GM18520 (cell line): ENCODE data around the gene SSMEM1.
A peak's percentile ranks its signal among the peaks of the same experiment; 100 is the strongest.
"Not testable (repeated sequence)": the region's sequence is repeated elsewhere in the genome, so short reads cannot be mapped to it uniquely, and the experiment has no call there.

Experiments used
- ATAC-seq: cut with Tn5 transposase; IDR thresholded peaks from one replicate; pipeline ENCODE4 v1.9.1; 2021; ENCODE audit not compliant: unreplicated experiment

The SSMEM1 gene, protein sequence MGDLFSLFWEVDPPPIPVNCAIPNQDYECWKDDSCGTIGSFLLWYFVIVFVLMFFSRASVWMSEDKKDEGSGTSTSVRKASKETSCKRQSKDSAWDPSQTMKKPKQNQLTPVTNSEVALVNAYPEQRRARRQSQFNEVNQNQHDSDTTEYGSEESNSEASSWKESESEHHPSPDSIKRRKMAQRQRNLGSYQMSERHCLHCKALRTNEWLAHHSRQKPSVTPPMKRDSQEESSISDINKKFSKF

DNA sequence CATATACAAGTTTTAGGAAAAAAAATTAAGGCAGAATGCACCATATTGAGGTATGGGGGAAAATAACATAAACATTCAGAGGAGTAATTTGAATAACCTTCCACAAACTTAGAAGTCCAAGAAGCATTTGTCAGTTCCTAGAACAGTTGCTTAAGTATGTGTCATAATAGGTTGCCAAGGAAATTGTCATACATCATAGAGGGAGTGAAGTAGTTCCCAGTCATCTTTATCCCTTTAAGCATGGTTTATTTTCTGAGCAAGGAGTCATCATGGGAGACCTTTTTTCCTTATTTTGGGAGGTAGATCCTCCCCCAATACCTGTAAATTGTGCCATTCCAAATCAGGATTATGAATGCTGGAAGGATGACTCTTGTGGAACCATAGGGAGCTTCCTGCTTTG, at the start of gene SSMEM1:
TSS of gene SSMEM1 (plus strand) at position 219 of the 400 bp plus-strand sequence. CDS start at position 270, 51 bp downstream.
- ATAC-seq = no peak

DNA sequence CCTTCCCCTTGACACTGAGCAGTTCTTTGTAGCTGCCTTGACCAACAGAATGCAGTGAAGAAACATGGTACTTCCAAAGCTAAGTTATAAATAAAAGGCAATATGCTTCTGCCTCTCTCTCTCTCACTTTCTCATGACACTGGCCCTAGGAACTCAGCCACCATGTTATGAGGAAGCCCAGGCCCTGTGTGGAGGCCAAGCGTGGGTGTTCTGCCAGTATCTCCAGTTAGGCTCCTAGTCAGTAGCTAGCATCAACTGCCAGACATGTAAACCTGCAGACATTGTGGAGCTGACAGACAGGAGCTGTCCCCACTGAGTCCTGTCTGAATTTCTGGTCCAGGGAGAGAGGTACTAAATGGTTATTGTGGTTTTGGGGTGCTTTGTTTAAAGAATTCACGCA, 47.6 kb upstream of the SSMEM1 start:
- ATAC-seq = no peak

DNA sequence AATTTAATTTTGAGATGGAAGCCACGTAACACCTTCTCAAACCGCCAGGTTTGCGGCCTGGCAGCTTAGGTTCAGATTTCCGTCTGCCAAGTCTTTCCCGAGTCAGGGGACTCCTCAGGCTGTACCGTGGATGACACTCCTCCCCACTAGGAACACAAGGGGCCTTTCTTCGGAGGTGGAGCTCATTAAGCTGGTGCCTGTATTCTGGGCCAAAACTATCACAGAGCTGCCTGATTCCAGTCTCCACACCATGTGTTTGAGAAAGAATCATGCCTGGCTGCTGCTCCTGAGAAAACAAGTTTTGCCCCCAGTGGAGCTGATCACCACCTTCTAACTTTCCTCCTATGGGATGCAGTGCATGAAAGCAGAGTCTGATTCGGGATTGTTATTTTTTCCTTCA, 47.2 kb upstream of the SSMEM1 start:
- no peak for ATAC-seq

DNA sequence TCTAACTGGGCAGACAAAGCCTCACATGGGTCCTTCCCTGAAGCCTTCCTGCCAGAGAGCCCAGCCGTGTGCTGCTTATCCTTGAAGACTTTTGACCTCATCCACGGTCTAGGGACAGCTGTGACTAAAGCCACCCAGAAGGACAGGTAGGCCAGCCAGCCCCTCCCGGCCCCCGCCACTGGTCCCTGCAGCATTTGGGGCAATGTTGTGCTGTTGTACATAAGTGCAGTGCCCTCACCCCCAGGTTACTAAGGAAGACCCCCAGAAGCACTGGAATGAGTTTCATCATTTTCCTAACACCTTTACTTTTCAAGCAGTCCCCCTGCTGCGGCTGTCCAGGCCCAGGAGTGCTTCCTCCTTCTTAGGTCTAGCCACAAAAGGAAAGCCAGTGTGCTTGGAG, 45.5 kb upstream of the SSMEM1 start:
- no peak for ATAC-seq

DNA sequence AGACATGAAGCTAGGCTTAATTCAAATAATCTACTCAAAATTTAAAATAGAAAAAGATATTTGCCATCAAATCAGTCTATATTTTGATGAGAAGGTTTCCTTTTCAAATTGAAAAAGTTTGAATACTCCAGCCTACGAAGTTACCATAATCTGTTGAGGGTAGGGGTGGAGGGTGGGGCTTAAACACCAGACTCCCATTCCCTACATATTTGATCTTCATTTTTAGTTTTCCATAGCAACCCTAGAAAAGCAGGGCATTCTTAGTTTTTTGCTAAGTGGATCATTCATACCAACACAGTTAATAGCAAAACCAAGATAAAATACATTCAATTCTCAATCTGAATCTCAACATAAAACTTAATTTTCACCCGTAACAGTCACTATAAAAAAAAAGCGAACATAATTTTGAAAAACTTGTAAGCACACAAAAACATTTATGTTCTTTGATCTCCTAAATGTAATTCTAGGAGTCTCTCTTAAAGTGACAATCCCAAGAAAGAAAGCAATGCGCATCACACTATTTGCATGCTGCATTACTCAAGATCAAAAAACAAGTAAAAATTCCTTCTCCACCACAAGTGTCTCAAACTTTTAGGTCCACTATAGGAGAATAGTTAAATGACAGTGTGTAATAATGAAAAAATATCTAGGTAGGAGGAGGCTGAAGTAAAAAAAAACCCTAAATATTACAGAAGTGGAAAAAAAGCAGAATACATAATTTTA, 33.3 kb upstream of the SSMEM1 start:
- no peak for ATAC-seq

DNA sequence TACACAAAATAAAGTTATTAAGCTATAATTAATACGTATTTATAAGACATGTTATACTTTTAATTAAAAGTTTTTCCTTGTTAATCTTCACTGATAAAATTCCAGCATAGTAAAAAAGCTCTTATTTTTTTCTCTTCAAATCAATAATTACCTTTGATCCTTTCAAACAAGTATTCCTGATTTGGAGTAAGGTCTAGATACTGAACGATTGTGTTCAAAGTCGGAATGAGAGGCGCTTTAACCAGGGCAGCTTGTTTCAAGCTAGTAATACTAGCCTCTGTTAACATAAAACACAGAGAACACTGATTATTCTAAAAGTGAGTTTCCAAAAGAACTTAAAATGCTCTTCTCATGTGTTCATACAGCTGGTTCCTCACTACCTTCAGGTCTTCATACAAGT, 29.4 kb upstream of the SSMEM1 start:
- no peak for ATAC-seq

DNA sequence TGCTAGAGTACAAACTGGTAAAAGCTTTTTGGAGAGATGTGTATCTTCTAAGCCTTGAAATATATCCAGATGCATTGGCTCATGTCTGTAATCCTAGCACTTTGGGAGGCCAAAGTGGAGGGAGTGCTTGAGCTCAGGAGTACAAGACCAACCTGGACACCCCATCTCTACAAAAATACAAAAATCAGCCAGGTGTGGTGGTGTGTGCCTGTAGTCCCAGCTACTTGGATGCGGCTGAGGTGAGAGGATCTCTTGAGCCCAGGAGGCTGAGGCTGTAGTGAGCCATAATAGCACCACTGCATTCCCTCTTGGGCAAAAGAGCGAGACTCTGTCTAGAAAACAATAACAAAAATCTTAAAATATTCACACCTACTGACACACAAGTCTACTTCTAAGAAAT, 28.0 kb upstream of the SSMEM1 start:
- ATAC-seq = no peak

DNA sequence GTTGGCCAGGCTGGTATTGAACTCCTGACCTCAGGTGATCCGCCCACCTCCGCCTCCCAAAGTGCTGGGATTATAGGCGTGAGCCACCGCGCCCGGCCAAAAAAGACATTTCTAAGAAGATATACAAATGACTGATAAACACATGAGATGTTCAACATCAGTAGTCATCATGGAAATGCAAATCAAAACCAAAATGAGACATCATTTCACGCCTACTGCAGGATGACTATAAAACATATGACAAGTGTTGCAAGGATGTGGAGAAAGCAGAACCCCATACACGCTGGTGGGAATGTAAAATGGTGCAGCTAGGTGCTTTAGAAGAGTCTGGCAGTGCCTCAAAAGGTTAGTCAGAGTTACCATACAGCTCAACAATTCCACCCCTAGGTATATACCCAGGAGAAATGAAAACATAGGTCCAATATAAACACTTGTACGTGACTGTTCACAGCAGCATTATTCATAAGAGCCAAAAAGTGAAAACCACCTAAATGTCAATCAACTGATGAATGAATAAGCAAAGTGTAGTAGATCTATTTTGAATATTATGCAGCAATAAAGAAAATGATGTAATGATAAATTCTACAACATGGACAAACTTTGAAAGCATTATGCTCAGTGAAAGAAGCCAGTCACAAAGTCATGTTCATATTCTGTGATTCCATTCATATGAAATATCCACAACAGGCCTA, 26.9 kb upstream of the SSMEM1 start:
- peak; percentile 35 for ATAC-seq

DNA sequence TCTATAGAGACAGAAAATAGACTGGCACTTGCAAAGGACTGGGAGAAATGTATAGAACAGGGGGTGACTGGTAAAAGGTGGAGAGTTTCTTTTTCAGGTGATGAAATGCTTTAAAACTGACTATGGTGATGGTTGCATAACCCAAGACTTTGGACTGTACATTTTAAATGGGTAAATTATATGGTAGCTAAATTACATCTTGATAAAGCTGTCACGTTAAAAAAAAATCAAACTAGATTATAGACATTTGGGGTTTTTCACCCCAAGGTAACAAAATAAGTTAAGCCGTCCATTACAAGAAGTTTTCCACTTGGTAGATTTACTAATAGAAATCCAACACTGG, 26.4 kb upstream of the SSMEM1 start:
- no peak for ATAC-seq

DNA sequence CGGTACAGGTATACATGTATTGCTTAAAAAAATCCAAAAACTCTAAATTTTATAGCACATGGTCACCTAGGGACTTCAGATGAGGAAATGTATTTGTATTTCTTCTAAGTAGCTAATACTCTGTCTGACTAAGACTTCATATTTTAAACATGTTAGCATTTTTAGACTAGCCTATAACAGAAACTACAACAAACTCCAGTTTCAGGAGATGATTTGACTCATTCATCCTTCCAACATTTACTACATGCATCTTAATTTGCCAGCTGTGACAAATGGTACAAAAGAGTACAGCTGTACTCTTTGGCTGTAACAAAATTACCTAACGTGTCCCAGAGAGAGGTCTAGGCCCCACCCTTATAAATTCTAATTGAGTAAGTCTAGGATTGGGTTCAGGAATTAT, 24.7 kb upstream of the SSMEM1 start:
- peak; percentile 55 for ATAC-seq

DNA sequence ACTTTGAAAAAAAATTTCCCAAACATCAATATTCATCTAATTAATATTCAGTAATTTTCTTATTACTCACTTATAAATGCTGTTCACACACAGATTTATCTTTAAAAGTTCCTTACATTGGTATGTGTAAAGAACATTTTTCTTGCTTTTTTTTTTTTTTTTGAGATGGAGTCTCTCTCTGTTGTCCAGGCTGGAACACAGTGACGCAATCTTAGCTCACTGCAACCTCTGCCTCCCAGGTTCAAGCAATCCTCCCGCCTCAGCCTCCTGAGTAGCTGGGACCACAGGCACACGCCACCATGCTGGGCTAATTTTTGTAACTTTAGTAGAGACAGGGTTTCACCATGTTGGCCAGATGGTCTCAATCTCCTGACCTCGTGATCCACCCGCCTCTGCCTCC, 23.3 kb upstream of the SSMEM1 start:
- not testable (repeated sequence) for ATAC-seq

DNA sequence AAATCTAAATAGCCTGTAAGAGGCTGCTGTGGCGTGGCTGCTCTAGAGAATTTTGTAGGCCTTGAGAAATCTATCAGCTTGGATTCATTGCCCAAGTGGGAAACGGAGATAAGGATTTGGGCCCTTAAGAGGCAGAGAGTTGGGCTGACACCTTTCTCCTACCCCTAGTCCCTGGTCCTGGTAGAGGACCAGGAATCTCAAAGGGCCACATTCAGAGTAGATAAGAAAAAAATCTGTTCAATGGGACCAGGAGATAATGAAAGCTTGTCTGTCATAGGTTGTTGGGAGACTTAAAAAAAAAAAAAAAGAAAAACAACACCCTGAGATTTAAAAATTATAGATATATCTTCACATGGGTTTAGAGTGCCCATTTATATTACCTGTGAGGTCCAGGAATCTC, 20.3 kb upstream of the SSMEM1 start:
- ATAC-seq = no peak

DNA sequence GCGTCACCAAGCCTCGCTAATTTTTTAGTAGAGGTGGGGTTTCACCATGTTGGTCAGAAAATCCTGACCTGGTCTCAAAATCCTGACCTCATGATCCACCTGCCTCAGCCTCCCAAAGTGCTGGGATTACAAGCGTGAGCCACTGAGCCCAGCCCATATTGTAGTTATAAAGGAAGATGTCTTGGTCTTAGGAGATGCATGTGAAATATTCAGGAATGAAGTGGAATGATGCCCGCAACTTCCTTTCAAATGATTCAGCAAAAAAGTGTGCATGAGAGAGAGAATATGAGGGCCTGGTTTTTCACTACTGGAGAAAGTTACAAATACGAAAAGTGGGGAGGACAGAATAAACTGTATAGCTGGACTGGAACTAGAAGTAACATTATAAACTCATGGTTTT, 18.3 kb upstream of the SSMEM1 start:
- ATAC-seq = no peak

DNA sequence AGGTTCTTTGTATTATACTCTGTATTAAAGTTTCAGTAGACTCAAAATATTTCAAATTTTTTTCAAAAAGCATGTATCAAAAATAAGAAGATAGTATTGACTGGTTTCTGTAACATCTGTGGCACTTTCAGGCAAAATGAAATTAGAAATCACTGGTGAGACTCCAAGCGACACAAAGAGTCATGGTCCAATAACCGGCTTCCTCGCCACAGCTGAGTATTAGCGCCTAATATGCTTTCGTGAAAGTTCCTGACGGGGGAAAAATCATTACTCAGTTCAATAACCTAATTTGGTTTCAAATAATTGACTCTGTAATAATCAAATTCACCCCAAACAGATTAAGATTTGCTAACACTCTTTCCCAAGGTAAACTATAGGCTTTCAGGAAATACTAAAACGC, 15.9 kb upstream of the SSMEM1 start:
- no peak for ATAC-seq

DNA sequence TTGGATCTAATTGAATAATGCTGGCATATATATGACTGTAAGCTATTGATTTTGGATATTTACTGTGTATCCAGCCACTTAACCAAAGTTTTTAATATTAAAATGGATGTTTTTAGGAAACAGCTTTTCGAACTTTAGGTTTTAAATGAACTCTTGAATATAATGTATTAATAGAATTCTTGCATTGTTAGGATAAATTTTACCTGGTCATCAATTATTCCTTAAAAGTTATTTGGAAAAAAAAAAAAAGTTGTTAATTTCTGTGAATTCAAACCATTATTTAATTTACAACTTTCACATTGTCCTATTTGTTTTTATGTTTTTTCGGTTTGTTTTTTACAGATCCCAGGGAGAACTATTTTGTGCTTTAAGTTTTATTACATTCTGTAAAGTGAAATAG, 12.3 kb upstream of the SSMEM1 start:
- no peak for ATAC-seq

DNA sequence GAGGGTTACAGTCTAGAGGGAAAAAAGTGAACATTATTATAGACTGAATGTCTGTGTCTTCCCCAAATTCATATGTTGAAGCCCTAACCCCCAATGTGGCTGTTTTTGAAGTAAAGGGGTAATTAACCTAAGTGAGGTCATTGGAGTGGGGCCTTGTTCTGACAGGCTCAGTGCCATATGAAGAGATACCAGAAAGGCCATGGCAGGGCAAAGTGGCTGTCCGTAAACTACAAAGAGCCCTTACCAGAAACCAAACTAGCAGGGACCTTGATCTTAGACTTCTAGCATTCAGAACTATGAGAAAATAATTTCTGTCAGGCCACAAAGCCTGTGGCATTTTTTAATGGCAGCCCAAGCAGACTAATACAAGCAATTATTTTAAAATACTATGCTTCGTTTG, 11.2 kb upstream of the SSMEM1 start:
- ATAC-seq = no peak

DNA sequence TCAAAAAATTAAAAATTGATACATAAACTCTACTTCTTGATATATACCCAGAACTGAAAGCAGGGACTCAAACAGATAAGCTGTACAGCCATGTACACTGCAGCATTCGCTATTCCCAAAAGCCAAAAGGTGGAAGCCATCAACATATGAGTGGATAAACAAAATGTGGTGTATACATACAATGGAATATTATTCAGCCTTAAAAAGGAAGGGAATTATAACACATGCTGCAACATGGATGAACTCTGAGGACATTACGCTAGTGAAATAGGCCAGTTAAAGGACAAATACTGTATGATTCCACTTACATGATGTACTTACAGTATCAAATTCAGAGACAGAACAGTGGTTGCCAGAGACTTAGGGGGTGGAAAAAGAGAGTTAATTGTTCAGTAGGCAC, 10.6 kb upstream of the SSMEM1 start:
- ATAC-seq = no peak

DNA sequence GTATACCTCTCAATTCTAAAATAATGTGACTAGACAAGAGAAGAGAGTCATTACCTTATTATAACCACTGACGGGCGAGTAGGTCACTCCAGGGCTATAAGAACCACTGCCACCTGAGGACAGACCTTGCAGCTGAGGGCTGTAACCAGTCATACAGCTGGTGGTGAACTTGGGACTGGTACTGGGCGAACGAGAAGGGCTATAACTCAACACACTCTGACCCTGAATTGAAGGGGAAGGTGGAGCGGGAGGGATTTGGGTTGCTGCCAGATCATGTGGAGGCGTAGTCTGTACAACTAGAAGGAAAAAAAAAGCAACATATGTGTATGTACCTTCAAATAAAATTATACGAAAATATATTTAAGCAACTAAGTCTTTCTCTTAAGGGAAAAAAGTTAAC, 5.9 kb upstream of the SSMEM1 start:
- ATAC-seq = no peak

DNA sequence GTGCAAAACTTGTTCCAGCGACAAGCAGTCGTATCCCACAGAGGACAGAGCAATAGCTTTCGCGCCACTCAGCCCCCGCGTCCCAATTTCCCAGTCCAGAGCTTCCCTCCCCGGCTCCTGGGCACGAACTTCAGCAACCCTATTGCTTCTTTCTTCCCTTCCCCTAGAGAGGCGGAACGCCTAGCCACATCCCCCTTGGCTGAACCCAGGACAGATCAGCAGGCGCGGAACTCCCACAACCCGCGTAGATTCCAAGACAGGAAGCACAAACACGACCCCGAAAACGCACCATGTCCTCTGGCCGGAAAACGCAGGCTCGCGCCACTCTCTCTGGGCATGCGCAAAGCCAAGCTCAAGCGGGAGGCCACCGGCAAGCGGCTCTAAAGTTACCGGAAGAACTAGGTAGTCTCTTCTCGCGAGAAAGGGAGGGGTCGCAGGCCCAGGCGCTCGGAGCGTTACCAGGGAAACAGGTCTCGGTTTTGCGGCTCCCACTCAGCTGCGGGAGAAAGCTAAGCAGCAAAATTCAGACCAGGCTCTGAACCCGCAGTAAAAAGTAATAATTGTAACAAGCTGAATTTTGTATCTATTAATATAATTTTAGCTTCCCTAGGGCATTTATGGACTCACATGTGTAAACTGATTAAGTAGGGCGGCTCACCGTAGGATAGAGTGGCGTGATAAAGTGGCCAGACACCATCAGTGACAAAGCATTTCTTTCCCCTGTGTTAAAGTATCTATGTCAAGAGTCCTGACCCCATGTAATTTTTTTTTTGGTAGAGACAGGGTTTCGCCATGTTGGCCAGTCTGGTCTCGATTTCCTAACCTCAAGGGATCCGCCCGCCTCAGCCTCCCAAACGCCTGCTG, 2.3 kb upstream of the SSMEM1 start, which contains the start of gene TMEM209:
TSS of gene TMEM209 (minus strand) at position 323 of the 864 bp plus-strand sequence. CDS start at position 292, 31 bp downstream.
- peak; percentile 91 for ATAC-seq

DNA sequence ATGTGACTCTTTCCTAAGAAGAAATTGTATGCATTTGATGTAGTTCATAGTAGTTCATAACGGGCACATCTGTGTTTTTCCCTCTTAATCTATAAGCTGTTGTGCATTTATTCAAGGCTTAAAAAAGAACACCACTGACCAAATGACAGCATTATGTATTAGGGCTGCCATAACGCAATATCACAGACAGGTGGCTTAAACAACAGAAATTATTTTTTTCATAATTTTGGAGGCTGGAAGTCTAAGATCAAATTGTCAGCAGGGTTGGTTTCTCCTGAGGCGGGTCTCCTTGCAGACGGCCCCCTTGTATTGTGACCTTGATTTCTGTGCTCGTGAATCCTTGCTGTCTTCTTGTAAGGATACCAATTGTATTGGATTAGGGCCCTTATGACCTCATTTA, 627 bp upstream of the SSMEM1 start:
- no peak for ATAC-seq

DNA sequence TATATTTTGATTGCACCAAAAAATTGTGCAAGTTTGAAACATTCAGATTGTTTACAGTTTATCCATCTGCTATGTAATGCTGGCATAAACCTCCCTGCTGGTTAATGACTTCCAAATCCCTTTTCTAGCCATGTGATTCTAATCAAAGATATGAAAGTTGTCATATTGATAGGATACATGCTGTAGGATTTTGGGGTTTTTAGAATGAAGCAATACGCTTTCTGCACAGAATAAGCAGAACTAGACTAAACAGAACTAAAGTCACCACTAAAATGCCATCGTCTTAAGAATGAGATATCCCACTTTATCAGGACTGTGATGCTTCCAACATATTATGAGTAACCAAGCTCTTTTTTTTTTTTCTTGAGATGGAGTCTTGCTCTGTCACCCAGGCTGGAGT, 856 bp downstream of the SSMEM1 start:
- no peak for ATAC-seq
